ENCODE data around the gene NAAA.

Gene NAAA

DNA sequence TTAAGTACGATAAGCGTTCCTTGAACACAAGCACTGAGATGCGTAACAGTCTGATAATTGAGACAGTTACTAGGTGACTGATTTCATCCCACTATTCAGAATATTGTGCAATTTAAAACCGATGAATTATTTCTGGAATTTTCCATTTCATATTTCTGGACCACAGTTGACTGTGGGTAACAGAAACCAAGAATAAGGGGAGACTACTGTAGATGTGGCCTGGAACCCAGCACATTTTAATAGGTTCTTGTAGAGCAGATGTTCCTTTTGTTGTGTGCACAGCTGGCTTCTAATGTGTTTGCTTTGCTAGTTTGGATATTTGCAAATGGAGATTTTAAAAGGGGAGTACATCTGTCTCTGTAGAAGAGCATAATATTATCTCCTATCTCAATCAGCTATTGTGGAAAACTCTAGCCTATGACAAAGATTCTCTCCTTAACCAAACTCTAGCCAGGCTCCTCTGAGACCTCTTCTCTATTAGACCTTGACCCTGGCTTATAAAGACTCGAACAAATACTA, 16.4 kb downstream of the NAAA start:
- Histone ChIP-seq H3K36me3 (ENCODE audit: control insufficient read depth, low read length) (no peaks in the 10 kb centered on the region), H3K4me2 (ENCODE audit: low read length) (no peak overlapping the region), H3K9me3 (ENCODE audit: control insufficient read depth, insufficient read depth, low read length) (no peaks in the 10 kb centered on the region), H3K9me2 (replicated peaks; ENCODE audit: control insufficient read depth, low read length) (no peaks in the 10 kb centered on the region), H3K27ac (ENCODE audit: low read depth, low read length) (no peak overlapping the region), H3K4me1 (ENCODE audit: control insufficient read depth, low read length) (no peaks in the 10 kb centered on the region), H4K20me1 (ENCODE audit: control insufficient read depth, insufficient read depth, low read depth, low read length) (0 out of 2 replicates have a peak, but pooled peaks cover 3% of the 10 kb centered on the region), H3K4me3 (ENCODE audit: low read length) (no peak overlapping the region), H3K79me2 (ENCODE audit: control insufficient read depth, low read length) (no peaks in the 10 kb centered on the region), H3F3A (ENCODE audit: control insufficient read depth, insufficient read depth) (no peaks in the 10 kb centered on the region), H3K27me3 (ENCODE audit: control insufficient read depth, low read length) (no peaks in the 10 kb centered on the region)
- TF ChIP-seq, protein P1, sequence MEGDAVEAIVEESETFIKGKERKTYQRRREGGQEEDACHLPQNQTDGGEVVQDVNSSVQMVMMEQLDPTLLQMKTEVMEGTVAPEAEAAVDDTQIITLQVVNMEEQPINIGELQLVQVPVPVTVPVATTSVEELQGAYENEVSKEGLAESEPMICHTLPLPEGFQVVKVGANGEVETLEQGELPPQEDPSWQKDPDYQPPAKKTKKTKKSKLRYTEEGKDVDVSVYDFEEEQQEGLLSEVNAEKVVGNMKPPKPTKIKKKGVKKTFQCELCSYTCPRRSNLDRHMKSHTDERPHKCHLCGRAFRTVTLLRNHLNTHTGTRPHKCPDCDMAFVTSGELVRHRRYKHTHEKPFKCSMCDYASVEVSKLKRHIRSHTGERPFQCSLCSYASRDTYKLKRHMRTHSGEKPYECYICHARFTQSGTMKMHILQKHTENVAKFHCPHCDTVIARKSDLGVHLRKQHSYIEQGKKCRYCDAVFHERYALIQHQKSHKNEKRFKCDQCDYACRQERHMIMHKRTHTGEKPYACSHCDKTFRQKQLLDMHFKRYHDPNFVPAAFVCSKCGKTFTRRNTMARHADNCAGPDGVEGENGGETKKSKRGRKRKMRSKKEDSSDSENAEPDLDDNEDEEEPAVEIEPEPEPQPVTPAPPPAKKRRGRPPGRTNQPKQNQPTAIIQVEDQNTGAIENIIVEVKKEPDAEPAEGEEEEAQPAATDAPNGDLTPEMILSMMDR (IDR thresholded peaks at IDR 0.05; ENCODE audit: low read depth, low read length, poor library complexity, severe bottlenecking), result no peak
- no peak for TF ChIP-seq EZH2phosphoT487 (IDR thresholded peaks at IDR 0.05; ENCODE audit: borderline replicate concordance, low read length)

DNA sequence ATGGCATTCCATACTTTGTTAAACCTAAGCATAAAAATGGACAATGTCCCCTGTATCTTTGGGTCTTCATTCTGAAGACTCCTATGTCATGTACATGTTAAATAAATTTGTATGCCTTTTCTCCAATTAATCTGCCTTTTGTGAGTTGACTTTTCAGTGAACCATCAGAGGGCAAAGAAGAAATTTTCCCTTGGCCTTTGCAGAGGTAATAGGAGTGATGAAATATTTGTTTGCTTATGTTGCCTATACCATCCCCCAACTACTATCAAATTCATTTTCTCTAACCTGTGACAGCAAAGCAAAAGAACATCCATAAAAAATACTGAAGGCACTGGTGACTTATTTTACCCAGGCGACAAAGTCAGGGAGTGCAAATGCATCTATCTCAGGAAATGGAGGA, 18.2 kb downstream of the NAAA start:
- Histone ChIP-seq H3K9me2 (replicated peaks; ENCODE audit: control insufficient read depth, low read length) (no peaks in the 10 kb centered on the region), H3K4me3 (ENCODE audit: low read length) (no peak overlapping the region), H3K36me3 (ENCODE audit: control insufficient read depth, low read length) (no peaks in the 10 kb centered on the region), H3K27me3 (ENCODE audit: control insufficient read depth, low read length) (no peaks in the 10 kb centered on the region), H3K9me3 (ENCODE audit: control insufficient read depth, insufficient read depth, low read length) (no peaks in the 10 kb centered on the region), H3K27ac (ENCODE audit: low read depth, low read length) (no peak overlapping the region), H4K20me1 (ENCODE audit: control insufficient read depth, insufficient read depth, low read depth, low read length) (0 out of 2 replicates have a peak, but pooled peaks cover 3% of the 10 kb centered on the region), H3K4me2 (ENCODE audit: low read length) (no peak overlapping the region), H3K79me2 (ENCODE audit: control insufficient read depth, low read length) (no peaks in the 10 kb centered on the region), H3K4me1 (ENCODE audit: control insufficient read depth, low read length) (no peaks in the 10 kb centered on the region), H3F3A (ENCODE audit: control insufficient read depth, insufficient read depth) (no peaks in the 10 kb centered on the region)
- TF ChIP-seq EZH2phosphoT487 (IDR thresholded peaks at IDR 0.05; ENCODE audit: borderline replicate concordance, low read length), result no peak
- TF ChIP-seq, protein P1 (IDR thresholded peaks at IDR 0.05; ENCODE audit: low read depth, low read length, poor library complexity, severe bottlenecking), result no peak

DNA sequence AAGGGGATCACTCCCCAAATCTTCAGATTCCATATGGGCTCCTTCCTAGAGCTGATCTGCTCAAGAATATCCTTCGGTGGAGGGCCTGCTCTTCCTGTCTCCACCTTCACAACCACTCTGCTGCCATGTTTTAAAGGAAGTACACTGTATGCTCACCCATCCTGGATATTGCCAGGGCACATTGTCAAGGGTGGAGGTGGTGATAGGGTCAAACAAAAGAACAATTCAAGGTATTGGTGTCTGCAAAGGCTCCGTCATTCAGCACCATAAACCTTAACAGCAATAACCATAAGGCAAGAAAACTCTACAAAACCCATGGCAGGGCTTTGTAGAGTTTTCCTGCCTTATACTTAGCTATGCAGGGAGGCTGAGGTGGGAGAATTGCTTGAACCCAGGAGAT, 18.9 kb downstream of the NAAA start:
- H3K9me2 ChIP-seq (replicated peaks; ENCODE audit: control insufficient read depth, low read length), result no peaks in the 10 kb centered on the region
- H3K4me3 ChIP-seq (ENCODE audit: low read length), result no peak overlapping the region
- TF ChIP-seq, protein P1 (IDR thresholded peaks at IDR 0.05; ENCODE audit: low read depth, low read length, poor library complexity, severe bottlenecking), result no peak
- no peak for TF ChIP-seq EZH2phosphoT487 (IDR thresholded peaks at IDR 0.05; ENCODE audit: borderline replicate concordance, low read length)
- no peaks in the 10 kb centered on the region for H3K79me2 ChIP-seq (ENCODE audit: control insufficient read depth, low read length)
- no peaks in the 10 kb centered on the region for H3K36me3 ChIP-seq (ENCODE audit: control insufficient read depth, low read length)
- H3K27ac ChIP-seq (ENCODE audit: low read depth, low read length), result no peak overlapping the region
- H3F3A ChIP-seq (ENCODE audit: control insufficient read depth, insufficient read depth), result no peaks in the 10 kb centered on the region
- H3K9me3 ChIP-seq (ENCODE audit: control insufficient read depth, insufficient read depth, low read length), result no peaks in the 10 kb centered on the region
- H3K4me1 ChIP-seq (ENCODE audit: control insufficient read depth, low read length), result no peaks in the 10 kb centered on the region
- H3K4me2 ChIP-seq (ENCODE audit: low read length), result no peak overlapping the region
- 0 out of 2 replicates have a peak, but pooled peaks cover 3% of the 10 kb centered on the region for H4K20me1 ChIP-seq (ENCODE audit: control insufficient read depth, insufficient read depth, low read depth, low read length)
- H3K27me3 ChIP-seq (ENCODE audit: control insufficient read depth, low read length), result no peaks in the 10 kb centered on the region
